Omental fat pad (tissue), 4 donors: ENCODE measurements around the gene TNIK. TPM values are rescaled to one million over a fixed set of nuclear protein-coding genes. Genes with fewer than 3 reads are reported as not detected.

Experiments
- ATAC-seq: fragments of 150-250 bp; one replicate; pipeline ENCODE4 v1.9.1; 2016; ENCODE audit warnings: mild to moderate bottlenecking, moderate library complexity; ENCODE audit not compliant: low FRiP score
- DNase-seq: peaks from one replicate; pipeline ENCODE4 v3.0.0-alpha.2; 2019; ENCODE audit warnings: low spot score
- CTCF ChIP-seq, 3 donors: fragments of 450-650 bp; IDR thresholded peaks; one replicate each; pipeline ENCODE4 v1.5.1; 2016 to 2017; ENCODE audit warnings: antibody characterized with exemption in 3 of 3, mild to moderate bottlenecking in 3 of 3, moderate library complexity in 2 of 3
- total RNA-seq, 4 donors: library from RNA; depleted of rRNA; stranded (reverse); fragments of >200 nt; gene quantifications; one replicate each; pipeline ENCODE4 v1.1.0, GENCODE V29; 2016

The TNIK gene
- total RNA-seq, 4 donors from 2014 or later, result 3.9 to 12.8 (median 6.5) TPM

DNA sequence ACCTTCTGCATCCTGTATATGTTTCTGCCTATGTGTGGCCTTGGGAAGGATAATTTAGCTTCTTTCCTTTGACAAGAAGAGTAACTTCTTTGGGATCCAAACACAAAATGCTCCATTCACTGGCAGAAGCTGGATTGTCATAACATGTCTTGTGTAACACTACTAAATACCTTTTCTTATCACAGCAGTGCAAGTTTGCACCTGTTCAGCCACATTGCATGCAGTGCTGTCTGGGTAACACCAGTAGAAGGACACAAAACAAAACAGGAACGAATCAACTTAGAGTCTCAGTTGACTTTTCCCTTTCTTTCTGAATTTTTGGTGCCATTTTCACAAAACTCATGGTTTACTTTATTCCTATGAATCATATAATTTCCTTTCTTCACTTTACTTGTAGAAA lies 43.6 kb upstream of the TNIK start:
- ATAC-seq, result no peak
- TF ChIP-seq CTCF (IDR thresholded peaks at IDR 0.05), result no peak
- DNase-seq, result no peak

DNA sequence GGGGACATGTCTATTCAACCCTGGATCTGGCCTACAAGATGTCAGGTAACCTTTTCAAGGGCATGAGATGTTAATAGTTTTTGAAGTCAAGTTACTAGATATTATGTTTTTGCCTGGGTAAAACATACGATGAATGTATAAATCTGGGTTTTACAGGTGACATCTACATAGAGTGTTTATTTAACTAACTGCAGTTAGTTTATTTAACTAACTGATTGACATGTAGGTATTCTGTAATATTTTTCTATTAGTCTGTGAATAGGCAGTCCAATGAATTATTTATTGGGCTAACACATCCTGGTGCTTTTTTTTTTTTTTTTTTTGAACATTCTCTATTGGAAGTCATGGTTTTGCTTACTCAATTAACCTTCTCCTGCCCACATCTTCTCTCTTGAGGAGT lies 38.7 kb upstream of the TNIK start:
- no peak for ATAC-seq
- TF ChIP-seq CTCF (IDR thresholded peaks at IDR 0.05), result no peak
- no peak for DNase-seq

DNA sequence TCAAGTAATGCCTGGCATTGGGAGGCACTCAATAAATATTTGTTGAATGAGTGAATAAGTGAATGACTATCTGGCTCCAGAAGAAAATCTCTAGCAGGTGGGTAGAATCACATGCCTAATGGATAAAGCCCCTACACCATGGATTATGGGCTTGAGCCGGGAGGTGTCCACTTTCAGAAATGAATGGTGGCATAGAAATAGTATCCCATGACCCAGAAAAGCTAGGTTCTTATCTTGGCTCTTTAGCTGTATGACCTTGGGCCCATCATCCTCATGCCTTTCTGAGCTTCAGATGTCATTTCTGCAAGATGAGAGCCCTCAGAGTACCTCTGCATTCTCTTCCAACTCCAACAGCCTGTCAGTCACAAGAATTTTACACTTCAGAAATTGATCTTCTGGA lies 37.3 kb upstream of the TNIK start:
- ATAC-seq (no peak), DNase-seq (no peak)
- TF ChIP-seq CTCF (IDR thresholded peaks at IDR 0.05), result no peak

DNA sequence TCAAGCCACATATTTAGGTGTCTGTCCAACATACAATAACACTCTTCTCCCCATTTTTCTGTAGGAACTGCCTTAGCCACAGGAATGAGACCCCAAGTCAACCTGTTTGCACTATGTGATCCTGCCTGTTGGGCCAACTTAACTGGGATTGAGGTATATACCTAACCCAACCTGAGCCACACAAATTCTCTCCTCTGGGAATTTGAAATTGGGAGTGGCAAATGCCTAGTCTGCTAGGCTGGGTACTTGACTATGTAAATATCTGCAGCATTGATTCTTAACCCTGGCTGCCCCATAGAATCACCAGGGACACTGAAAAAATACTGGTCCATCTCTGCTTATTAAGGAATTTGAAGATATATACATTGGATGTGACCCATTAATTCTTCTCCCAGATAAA lies 35.2 kb upstream of the TNIK start:
- TF ChIP-seq CTCF (IDR thresholded peaks at IDR 0.05), result no peak
- no peak for ATAC-seq
- no peak for DNase-seq

DNA sequence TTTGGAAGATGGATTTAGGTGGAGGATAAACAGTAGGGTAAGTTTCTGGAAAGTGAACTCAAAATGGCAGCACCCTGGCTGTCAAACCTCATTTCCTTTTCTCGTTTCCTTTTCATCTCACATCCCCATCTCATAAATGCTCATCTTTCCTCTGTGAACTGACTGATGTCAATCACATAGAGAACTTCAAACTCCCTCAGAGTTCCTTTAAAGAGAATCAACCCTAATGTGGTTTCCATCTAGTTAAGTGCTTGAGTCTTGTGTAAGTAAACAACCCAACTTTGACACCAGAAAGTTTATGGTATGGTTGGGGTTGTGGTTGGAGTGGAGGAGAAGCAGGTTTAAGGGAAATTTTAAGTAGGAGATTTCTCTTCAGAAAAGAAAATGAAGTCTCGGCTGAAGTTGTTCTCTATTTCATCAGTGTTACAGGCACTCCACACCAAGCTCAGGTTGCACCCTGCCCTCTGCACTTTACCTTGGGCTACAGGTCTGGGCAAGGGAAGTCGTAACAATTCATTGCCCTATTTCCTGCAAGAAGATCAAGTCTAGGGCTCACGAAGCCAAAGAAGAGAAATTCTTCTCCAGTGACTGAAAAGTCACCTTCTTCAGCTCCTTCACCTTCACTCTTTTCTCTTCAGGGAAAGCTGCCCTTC lies 34.4 kb upstream of the TNIK start:
- DNase-seq (no peak), ATAC-seq (no peak)
- TF ChIP-seq CTCF (IDR thresholded peaks at IDR 0.05), result no peak

GRCh38 chr3:171491361-171491760 lies 31.2 kb upstream of the TNIK start:
- TF ChIP-seq CTCF (IDR thresholded peaks at IDR 0.05), result no peak
- ATAC-seq, result no peak
- no peak for DNase-seq

DNA sequence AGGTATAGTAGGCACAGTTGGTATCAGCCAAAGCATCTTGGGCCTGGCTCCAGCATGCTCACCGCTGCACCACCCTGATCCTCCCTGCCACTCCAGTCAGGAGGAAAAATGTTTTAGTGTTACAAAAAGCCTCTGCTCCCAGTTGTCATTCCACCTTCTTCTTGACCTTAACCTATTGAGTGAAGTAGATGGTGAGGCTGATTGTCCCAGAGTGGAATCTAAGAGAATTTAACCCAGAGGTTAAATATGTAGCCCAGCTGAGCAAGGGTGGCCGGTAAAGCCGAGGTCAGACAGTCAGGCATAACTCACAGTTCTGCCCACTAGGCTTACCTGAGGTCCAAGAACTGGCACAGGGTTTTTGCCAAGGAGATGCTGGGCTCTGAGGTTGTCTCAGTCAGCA lies 30.7 kb upstream of the TNIK start:
- TF ChIP-seq CTCF (IDR thresholded peaks at IDR 0.05), result no peak

More for the DNA sequence above, 30.7 kb upstream of the TNIK start:
- no peak for ATAC-seq
- DNase-seq, result no peak
